GM19438 (cell line): Measurements from ENCODE around the gene ADCY9.
"Not testable (repeated sequence)": the region's sequence is repeated elsewhere in the genome, so short reads cannot be mapped to it uniquely, and the experiment has no call there.

Experiments
- ATAC-seq: cut with Tn5 transposase; IDR thresholded peaks from one replicate; pipeline ENCODE4 v1.9.1; 2021; ENCODE audit warnings: low read depth; ENCODE audit not compliant: unreplicated experiment

ADCY9 gene

GRCh38 chr16:4073150-4073549, 43.1 kb downstream of the ADCY9 start:
- ATAC-seq = not testable (repeated sequence)

GRCh38 chr16:4071686-4072561, 44.3 kb downstream of the ADCY9 start:
- ATAC-seq = no peak

DNA sequence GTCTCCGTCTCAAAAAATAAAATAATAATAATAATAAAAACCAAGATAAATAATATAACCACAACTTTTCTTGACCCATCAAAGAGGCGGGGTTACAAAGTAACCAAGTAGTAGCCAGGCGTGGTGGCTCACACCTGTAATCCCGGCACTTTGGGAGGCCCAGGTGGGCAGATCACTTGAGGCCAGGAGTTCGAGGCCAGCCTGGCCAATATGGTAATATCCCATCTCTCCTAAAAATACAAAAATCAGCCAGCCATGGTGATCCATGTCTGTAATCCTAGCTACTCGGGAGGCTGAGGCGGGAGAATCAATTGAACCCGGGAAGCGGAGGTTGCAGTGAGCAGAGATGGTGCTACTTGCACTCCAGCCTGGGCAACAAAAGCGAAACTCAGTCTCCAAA, 45.3 kb downstream of the ADCY9 start:
- ATAC-seq = no peak

- ATAC-seq = no peak
Observed at GRCh38 chr16:4067262-4068001, 48.8 kb downstream of the ADCY9 start.

DNA sequence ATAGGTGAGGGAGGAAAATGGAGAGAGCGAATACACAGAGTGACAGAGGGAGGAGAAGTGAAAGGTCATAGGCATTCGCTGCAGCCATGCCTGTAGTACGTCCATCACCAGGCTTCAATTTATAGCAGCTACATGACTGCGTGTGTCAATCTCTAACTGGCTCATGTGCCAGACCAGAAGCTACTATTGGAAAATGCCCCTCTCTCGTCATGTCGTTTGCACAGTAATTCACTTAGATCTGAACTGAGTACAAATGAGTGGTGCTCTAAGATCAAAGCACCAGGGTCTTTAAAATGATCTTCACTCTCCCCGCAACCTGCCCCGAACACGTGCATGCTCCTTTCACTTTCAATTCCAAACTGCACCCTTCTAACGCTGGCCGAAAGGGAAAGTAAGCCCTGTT, 51.3 kb downstream of the ADCY9 start:
- no peak for ATAC-seq

- no peak for ATAC-seq
Observed at GRCh38 chr16:4062212-4062802, 53.9 kb downstream of the ADCY9 start.

DNA sequence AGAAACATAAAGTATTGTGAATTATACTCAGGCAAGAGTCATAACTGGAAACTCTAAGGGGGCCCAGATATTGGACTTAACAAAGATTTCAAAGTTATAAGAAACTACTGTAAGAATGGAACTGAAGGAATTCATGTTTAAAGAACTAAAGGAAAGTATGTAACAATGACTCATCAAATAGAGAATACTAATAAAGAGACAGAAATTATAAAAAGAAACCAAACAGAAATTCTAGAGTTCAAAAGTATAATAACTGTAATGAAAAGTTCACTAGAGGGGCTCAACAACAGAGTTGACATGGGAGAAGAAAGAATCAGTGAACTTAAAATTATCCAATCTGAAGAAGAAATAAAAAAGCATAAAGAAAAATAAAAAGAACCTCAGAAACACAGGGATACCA, 55.4 kb downstream of the ADCY9 start:
- ATAC-seq = no peak

GRCh38 chr16:4060009-4060408, 56.2 kb downstream of the ADCY9 start:
- ATAC-seq = no peak

GRCh38 chr16:4058386-4058785, 57.9 kb downstream of the ADCY9 start:
- ATAC-seq = no peak

GRCh38 chr16:4057439-4057877, 58.8 kb downstream of the ADCY9 start:
- ATAC-seq = no peak

DNA sequence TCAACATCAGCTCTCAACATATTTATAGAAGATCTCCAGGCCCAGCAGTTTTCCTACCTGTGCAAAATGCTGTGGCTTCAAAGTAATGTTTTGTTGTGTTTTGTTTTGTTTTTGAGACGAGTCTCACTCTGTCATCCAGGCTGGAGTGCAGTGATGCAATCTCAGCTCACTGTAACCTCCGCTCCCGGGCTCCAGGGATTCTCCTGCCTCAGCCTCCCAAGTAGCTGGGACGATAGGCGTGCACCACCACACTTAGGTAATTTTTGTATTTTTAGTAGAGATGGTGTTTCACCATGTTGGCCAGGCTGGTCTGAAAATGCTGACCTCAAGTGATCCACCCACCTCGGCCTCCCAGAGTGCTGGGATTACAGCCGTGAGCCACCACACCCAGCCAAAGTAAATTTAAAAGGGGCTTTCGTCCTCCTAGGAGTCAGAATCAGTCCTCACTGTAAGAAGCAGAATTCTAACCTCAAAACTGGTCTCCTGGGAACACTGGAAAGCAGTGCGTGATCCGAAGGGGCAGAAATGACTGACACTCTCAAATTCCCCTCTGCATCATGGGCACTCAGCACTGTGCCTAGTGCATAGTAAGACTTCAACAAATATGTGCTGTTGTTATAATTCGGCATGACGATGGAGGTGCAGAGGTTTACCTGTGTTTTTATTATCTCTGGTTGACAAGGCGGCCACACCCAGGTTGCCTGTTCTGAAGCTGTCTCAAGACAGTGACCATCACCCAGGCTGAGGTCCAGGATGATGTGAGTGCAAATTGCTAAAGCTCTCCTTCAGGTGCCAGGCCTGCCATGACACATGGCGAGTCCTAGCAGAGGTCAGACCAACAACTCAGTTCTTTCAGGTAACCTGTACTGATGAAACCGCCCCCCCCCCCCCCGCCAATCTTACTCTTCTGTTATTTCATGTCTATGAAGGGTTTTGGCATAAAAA, 59.8 kb downstream of the ADCY9 start:
- ATAC-seq = no peak

- ATAC-seq = no peak
Observed at GRCh38 chr16:4055748-4056147, 60.5 kb downstream of the ADCY9 start.

GRCh38 chr16:4053301-4053845, 62.9 kb downstream of the ADCY9 start:
- ATAC-seq = no peak

GRCh38 chr16:4052801-4053293, 63.4 kb downstream of the ADCY9 start:
- ATAC-seq = no peak

- no peak for ATAC-seq
Observed at GRCh38 chr16:4052096-4052495, 64.1 kb downstream of the ADCY9 start.

- no peak for ATAC-seq
Observed at GRCh38 chr16:4051591-4051990, 64.7 kb downstream of the ADCY9 start.

- ATAC-seq = no peak
Observed at GRCh38 chr16:4049031-4049430, 67.2 kb downstream of the ADCY9 start.

DNA sequence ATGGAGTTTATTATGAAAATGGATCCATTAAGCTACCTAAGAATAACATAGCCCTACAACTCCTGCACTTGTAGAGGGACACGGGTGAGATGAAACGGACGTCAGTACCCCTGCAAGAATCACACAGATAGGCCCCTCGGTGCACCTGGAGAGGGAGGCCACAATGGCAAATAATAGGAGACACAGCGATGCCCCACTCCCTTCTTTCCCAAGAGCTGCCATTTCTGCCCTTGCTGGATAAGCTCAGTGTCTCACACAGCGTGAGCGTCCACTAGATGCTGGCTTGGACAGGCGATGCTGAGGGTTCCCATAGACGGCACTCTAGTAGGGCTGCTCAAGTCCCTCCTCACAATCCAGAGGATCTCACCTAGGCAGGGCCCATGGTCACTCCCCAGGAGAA, 67.8 kb downstream of the ADCY9 start:
- ATAC-seq = no peak

GRCh38 chr16:4046221-4046620, 70.0 kb downstream of the ADCY9 start:
- no peak for ATAC-seq

DNA sequence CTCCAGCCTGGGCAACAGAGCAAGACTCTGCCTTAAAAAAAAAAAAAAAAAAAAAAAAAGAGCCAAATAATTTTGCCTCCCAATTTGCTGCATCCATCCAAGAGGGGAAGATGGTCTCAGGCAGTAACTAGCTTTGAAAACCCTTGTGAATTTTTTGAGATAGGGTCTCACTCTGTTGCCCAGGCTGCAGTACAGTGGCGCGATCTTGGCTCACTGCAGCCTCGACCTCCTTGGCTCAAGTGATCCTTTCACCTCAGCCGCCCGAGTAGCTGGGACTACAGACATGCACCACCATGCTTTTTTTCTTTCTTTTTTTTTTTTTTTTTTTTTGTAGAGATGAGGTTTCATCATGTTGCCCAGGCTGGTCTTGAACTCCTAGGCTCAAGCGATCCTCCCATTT, 70.7 kb downstream of the ADCY9 start:
- ATAC-seq = not testable (repeated sequence)
